ENCODE measurements around the gene THOC5. TPM values are rescaled to one million over a fixed set of nuclear protein-coding genes. Genes with fewer than 3 reads are reported as not detected.
A peak's percentile ranks its signal among the peaks of the same experiment; 100 is the strongest.
"Not testable (repeated sequence)": the region's sequence is repeated elsewhere in the genome, so short reads cannot be mapped to it uniquely, and the experiment has no call there.

Gene THOC5
- 175 TPM for total RNA-seq (ENCODE audit: unreplicated experiment)
- long read RNA-seq, full-length matches to known transcripts: 45 of 63 reads
- long read RNA-seq, partial matches to known transcripts: 5 of 63 reads
- long read RNA-seq, other reads (novel, unspliced or antisense): 13 of 63 reads

DNA sequence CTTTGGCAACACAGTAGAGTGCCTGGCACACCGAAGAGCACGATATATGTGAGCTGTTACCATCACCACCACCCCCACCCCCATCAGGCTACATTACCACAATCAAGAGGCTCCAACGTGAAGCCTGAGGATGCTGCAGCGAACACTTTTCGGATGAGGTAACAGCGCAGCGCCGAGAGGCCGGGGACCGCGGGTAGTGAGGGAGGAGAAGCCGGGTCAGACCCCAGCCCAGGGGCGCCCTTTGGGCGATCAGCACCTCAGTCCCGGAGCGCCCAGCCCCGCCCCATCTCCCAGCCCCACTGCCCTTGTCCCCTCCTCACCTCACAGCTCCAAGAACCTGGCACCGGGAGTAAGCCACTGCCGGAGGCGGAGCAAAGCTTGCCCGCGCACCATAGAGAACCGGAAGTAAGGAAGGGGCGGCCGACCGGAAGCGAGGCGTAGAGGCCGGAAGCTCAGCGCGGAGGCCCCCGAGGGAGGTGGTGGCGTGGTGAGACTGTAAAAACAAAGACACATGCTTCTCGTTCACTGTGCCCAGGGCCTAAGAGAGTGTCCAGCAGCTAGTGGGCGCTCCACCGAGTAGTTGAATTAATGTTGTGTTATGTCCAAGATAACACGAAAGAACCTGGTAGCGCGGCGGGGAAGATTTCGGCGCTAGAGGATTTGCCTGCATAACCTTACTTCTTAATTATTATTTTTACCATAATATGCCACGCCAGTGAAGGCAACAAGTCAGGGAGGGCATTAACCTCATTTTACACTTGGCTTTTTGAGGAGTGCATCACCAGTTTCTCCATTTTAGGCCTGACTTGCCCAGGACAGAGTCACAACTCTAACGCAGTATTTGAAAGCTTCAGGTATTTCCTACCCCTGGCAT is at the start of gene THOC5:
Gene THOC5 (minus strand): TSS at position 407 of the 874 bp plus-strand sequence. CDS start 4,610 bp downstream, outside the sequence.
- peak within 1 kb of the TSS; percentile 85 for H3K27ac Mint-ChIP-seq (ENCODE audit: unreplicated experiment)
- peaks cover 13% of the 10 kb centered on the region for H3K36me3 Mint-ChIP-seq (ENCODE audit: unreplicated experiment)
- peak; percentile 96 for DNase-seq
- TF ChIP-seq, protein P1, sequence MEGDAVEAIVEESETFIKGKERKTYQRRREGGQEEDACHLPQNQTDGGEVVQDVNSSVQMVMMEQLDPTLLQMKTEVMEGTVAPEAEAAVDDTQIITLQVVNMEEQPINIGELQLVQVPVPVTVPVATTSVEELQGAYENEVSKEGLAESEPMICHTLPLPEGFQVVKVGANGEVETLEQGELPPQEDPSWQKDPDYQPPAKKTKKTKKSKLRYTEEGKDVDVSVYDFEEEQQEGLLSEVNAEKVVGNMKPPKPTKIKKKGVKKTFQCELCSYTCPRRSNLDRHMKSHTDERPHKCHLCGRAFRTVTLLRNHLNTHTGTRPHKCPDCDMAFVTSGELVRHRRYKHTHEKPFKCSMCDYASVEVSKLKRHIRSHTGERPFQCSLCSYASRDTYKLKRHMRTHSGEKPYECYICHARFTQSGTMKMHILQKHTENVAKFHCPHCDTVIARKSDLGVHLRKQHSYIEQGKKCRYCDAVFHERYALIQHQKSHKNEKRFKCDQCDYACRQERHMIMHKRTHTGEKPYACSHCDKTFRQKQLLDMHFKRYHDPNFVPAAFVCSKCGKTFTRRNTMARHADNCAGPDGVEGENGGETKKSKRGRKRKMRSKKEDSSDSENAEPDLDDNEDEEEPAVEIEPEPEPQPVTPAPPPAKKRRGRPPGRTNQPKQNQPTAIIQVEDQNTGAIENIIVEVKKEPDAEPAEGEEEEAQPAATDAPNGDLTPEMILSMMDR (IDR thresholded peaks at IDR 0.05; ENCODE audit: partially characterized antibody, unreplicated experiment): no peak
- H3K9me3 Mint-ChIP-seq (ENCODE audit: unreplicated experiment): peaks cover 4% of the 10 kb centered on the region
- peaks cover 3% of the 10 kb centered on the region for H3K27me3 Mint-ChIP-seq (ENCODE audit: unreplicated experiment)
- peak within 1 kb of the TSS; percentile 95 for H3K4me3 Mint-ChIP-seq (ENCODE audit: unreplicated experiment)
- H3K4me1 Mint-ChIP-seq (ENCODE audit: low read depth, unreplicated experiment): peaks cover 2% of the 10 kb centered on the region

DNA sequence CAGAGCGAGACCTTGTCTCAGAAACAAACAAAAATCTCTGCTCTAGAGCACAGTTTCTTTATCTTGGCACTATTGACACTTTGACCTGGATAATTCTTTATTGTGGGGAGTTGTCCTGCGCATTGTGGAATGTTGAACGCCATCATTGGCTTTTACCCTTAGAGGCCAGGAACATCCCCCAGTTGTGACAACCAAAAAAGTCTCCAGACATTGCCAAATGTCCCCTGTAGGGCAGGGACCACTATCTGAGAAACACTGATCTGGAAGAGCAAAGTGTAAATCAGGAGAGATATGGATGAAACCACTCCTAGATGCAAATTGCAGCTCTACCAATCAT is 45.1 kb upstream of the THOC5 start:
- no peaks in the 10 kb centered on the region for H3K4me1 Mint-ChIP-seq (ENCODE audit: low read depth, unreplicated experiment)
- peaks cover 9% of the 10 kb centered on the region for H3K36me3 Mint-ChIP-seq (ENCODE audit: unreplicated experiment)
- DNase-seq: no peak
- TF ChIP-seq, protein P1 (IDR thresholded peaks at IDR 0.05; ENCODE audit: partially characterized antibody, unreplicated experiment): no peak
- no peak overlapping the region for H3K4me3 Mint-ChIP-seq (ENCODE audit: unreplicated experiment)
- peaks cover 8% of the 10 kb centered on the region for H3K27me3 Mint-ChIP-seq (ENCODE audit: unreplicated experiment)
- H3K9me3 Mint-ChIP-seq (ENCODE audit: unreplicated experiment): no peaks in the 10 kb centered on the region
- no peak overlapping the region for H3K27ac Mint-ChIP-seq (ENCODE audit: unreplicated experiment)

DNA sequence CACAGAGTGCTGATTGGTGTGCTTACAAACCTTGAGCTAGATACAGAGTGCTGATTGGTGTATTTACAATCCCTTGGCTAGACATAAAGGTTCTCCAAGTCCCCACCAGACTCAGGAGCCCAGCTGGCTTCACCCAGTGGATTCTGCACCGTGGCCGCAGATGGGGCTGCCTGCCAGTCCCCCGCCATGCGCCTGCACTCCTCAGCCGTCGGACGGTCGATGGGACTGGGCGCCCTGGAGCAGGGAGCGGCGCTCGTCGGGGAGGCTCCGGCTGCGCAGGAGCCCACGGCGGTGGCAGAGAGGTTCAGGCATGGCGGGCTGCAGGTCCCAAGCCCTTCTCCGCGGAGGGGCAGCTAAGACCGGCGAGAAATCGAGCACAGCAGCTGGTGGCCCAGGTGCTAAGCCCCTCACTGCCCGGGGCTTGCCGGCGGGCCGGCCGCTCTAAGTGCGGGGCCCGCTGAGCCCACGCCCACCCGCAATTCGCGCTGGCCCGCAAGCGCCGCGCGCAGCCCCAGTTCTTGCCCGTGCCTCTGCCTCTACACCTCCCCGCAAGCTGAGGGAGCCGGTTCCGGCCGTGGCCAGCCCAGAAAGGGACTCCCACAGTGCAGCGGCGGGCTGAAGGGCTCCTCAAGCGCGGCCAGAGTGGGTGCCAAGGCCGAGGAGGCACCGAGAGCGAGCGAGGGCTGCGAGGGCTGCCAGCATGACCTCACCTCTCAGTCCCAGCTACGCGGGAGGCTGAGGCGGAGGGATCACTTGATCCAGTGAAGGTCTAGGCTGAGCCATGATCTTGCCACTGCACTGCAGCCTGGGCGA is 44.5 kb upstream of the THOC5 start:
- not testable (repeated sequence) for H3K27me3 Mint-ChIP-seq (ENCODE audit: unreplicated experiment); H3K36me3 Mint-ChIP-seq (ENCODE audit: unreplicated experiment); H3K4me3 Mint-ChIP-seq (ENCODE audit: unreplicated experiment); H3K9me3 Mint-ChIP-seq (ENCODE audit: unreplicated experiment); H3K4me1 Mint-ChIP-seq (ENCODE audit: low read depth, unreplicated experiment); H3K27ac Mint-ChIP-seq (ENCODE audit: unreplicated experiment)
- peak; percentile 45 for DNase-seq

DNA sequence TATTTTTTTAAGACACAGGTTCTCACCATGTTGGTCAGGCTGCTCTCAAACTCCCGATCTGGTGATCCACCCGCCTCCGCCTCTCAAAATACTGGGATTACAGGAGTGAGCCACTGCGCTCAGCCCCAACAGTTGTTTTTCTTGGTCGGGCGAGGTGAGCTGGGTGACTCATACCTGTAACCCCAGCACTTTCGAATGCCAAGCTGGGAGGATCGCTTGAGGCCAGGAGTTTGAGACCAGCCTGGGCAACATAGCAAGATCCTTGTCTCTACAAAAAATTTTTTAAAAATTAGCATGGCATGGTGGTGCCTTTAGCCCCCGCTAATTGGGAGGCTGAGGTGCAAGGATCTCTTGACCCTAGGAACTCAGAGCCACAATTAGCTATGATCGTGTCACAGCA is 42.9 kb upstream of the THOC5 start:
- H3K4me1 Mint-ChIP-seq (ENCODE audit: low read depth, unreplicated experiment): no peaks in the 10 kb centered on the region
- H3K27me3 Mint-ChIP-seq (ENCODE audit: unreplicated experiment): peaks cover 8% of the 10 kb centered on the region
- H3K4me3 Mint-ChIP-seq (ENCODE audit: unreplicated experiment): no peak overlapping the region
- TF ChIP-seq, protein P1 (IDR thresholded peaks at IDR 0.05; ENCODE audit: partially characterized antibody, unreplicated experiment): no peak
- no peak for DNase-seq
- no peaks in the 10 kb centered on the region for H3K9me3 Mint-ChIP-seq (ENCODE audit: unreplicated experiment)
- no peak overlapping the region for H3K27ac Mint-ChIP-seq (ENCODE audit: unreplicated experiment)
- H3K36me3 Mint-ChIP-seq (ENCODE audit: unreplicated experiment): peaks cover 9% of the 10 kb centered on the region

DNA sequence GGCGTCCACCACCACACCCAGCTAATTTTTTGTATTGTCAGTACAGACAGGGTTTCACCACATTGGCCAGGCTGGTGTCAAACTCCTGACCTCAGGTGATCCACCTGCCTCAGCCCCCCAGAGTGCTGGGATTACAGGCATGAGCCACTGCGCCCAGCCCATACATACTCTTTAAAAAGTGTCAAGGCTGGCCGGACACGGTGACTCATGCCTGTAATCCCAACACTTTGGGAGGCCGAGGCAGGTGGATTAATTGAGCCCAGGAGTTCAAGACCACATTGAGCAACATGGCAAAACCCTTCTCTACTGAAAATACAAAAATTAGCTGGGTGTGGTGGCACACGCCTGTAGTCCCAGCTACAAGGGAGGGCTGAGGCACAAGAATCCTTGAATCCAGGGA is 40.9 kb upstream of the THOC5 start:
- not testable (repeated sequence) for H3K4me1 Mint-ChIP-seq (ENCODE audit: low read depth, unreplicated experiment); H3K9me3 Mint-ChIP-seq (ENCODE audit: unreplicated experiment); DNase-seq; H3K36me3 Mint-ChIP-seq (ENCODE audit: unreplicated experiment); H3K27ac Mint-ChIP-seq (ENCODE audit: unreplicated experiment); H3K27me3 Mint-ChIP-seq (ENCODE audit: unreplicated experiment); H3K4me3 Mint-ChIP-seq (ENCODE audit: unreplicated experiment)
